Activated CD8-positive, alpha-beta memory T cell treated with anti-CD3 and anti-CD28 coated beads, Interleukin-2, amount 50 U/mL, for 24 hours (primary cell): Measurements from ENCODE around the gene DDX23.

ENCODE experiments used
- DNase-seq: peaks from one replicate; pipeline ENCODE4 v3.0.0-alpha.2; 2020; ENCODE audit errors: extremely low read depth

DDX23 gene

GRCh38 chr12:48795550-48796455, 56.2 kb downstream of the DDX23 start:
- no peak for DNase-seq

- no peak for DNase-seq
These were observed 57.1 kb downstream of the DDX23 start for GRCh38 chr12:48794870-48795269.

- DNase-seq, result no peak
These were observed 58.3 kb downstream of the DDX23 start for GRCh38 chr12:48793696-48794095.

GRCh38 chr12:48789858-48790326, 62.1 kb downstream of the DDX23 start:
- no peak for DNase-seq

- no peak for DNase-seq
These were observed 62.8 kb downstream of the DDX23 start, which contains the start of gene ADCY6 for GRCh38 chr12:48788854-48789775. TSS of gene ADCY6 (minus strand) at chr12:48789089. CDS start at chr12:48783434, 5,655 bp downstream.

GRCh38 chr12:48788524-48788853, 63.5 kb downstream of the DDX23 start:
- DNase-seq, result no peak

- DNase-seq, result no peak
These were observed 64.0 kb downstream of the DDX23 start for GRCh38 chr12:48787791-48788523.

- DNase-seq, result no peak
These were observed 65.1 kb downstream of the DDX23 start for GRCh38 chr12:48786591-48787544.

GRCh38 chr12:48783432-48783831, 68.5 kb downstream of the DDX23 start:
- DNase-seq, result no peak

- no peak for DNase-seq
These were observed 69.2 kb downstream of the DDX23 start for GRCh38 chr12:48782457-48783395.

GRCh38 chr12:48781750-48782456, 70.1 kb downstream of the DDX23 start:
- DNase-seq, result no peak

GRCh38 chr12:48780381-48781025, 71.5 kb downstream of the DDX23 start:
- no peak for DNase-seq

- no peak for DNase-seq
These were observed 72.1 kb downstream of the DDX23 start for GRCh38 chr12:48779869-48780268.
